ENCODE results near the gene MRGPRX3.

MRGPRX3 gene

DNA sequence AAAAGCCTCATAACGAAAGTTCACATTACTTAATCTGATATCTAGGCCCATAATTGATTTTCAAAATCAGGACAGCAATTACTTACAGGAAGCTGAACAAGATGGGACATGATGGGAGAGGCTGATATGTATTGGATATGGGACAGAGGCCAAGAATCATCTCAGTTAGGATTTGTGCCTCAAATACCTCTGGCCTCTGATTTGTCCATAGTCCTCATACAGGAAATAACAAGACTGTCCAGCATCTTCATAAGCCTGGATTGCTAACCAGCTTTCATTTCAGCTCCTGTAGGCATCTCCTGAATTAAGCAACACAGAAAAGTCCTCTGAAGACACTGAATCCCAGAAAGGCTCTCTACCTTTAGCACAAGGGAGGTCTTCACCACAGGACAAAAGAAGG, 36.0 kb downstream of the MRGPRX3 start:
- DNase-seq (ENCODE audit: low read depth in 3 of 3) = no peak

GRCh38 chr11:18171377-18172000, 39.1 kb downstream of the MRGPRX3 start:
- no peak for DNase-seq (ENCODE audit: low read depth in 3 of 3)

GRCh38 chr11:18172666-18173065, 40.3 kb downstream of the MRGPRX3 start, which contains the start of gene MRGPRX4:
TSS of gene MRGPRX4 (plus strand) at chr11:18172837. CDS start at chr11:18173257, 420 bp downstream.
- no peak for DNase-seq (ENCODE audit: low read depth in 3 of 3)

DNA sequence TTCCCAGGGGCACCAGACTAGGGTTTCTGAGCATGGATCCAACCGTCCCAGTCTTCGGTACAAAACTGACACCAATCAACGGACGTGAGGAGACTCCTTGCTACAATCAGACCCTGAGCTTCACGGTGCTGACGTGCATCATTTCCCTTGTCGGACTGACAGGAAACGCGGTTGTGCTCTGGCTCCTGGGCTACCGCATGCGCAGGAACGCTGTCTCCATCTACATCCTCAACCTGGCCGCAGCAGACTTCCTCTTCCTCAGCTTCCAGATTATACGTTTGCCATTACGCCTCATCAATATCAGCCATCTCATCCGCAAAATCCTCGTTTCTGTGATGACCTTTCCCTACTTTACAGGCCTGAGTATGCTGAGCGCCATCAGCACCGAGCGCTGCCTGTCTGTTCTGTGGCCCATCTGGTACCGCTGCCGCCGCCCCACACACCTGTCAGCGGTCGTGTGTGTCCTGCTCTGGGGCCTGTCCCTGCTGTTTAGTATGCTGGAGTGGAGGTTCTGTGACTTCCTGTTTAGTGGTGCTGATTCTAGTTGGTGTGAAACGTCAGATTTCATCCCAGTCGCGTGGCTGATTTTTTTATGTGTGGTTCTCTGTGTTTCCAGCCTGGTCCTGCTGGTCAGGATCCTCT, 41.0 kb downstream of the MRGPRX3 start:
- no peak for DNase-seq (ENCODE audit: low read depth in 3 of 3)

Measured in stimulated activated CD4-positive, alpha-beta T cell treated with anti-CD3 and anti-CD28 coated beads, TNF-alpha, amount 100 ng/mL, for 4 hours (primary cell).